Fibroblast of lung (primary cell): ENCODE measurements around the gene KICS2.

ENCODE experiments used
- EZH2 ChIP-seq: IDR thresholded peaks from 2 replicates; pipeline ENCODE4 v1.5.1; 2012; ENCODE audit warnings: low read length, control low read depth, mild to moderate bottlenecking; ENCODE audit errors: missing control alignments
- TF ChIP-seq, protein P1 (sequence below), 2 donors: IDR thresholded peaks in 1 of 2; conservative IDR thresholded peaks in 1 of 2; 1 replicate in 1 of 2; 2 replicates in 1 of 2; pipeline ENCODE4 v1.5.1; 2011 to 2012; ENCODE audit warnings: low read length in 2 of 2, control low read depth in 1 of 2, inconsistent platforms in 1 of 2, low read depth in 1 of 2, mild to moderate bottlenecking in 1 of 2

DNA sequence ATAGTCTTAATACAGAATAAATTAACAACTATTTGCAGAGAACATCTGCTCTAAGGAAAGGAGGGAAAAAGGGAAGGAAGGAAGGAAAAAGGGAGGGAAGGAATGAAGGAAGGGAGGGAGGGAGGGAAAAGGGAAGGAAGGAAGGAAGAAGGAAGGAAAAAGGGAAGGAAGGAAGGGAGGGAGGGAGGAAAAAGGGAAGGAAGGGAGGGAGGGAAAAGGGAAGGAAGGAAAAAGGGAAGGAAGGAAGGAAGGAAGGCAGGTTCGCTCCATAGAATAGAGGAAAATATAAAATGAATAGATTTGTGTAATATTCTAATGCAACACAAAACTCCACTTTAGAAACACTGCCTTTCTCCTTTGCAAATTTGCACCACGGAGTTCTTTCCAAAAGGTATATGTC is 16.6 kb downstream of the KICS2 start:
- TF ChIP-seq, protein P1, sequence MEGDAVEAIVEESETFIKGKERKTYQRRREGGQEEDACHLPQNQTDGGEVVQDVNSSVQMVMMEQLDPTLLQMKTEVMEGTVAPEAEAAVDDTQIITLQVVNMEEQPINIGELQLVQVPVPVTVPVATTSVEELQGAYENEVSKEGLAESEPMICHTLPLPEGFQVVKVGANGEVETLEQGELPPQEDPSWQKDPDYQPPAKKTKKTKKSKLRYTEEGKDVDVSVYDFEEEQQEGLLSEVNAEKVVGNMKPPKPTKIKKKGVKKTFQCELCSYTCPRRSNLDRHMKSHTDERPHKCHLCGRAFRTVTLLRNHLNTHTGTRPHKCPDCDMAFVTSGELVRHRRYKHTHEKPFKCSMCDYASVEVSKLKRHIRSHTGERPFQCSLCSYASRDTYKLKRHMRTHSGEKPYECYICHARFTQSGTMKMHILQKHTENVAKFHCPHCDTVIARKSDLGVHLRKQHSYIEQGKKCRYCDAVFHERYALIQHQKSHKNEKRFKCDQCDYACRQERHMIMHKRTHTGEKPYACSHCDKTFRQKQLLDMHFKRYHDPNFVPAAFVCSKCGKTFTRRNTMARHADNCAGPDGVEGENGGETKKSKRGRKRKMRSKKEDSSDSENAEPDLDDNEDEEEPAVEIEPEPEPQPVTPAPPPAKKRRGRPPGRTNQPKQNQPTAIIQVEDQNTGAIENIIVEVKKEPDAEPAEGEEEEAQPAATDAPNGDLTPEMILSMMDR (conservative IDR thresholded peaks at IDR 0.05 in 1 of 2, IDR thresholded peaks at IDR 0.05 in 1 of 2; ENCODE audit: low read depth in 1 of 2, low read length in 2 of 2): no peak
- no peak for TF ChIP-seq EZH2
